Measurements from ENCODE around the gene ITGA1.

ITGA1 gene

DNA sequence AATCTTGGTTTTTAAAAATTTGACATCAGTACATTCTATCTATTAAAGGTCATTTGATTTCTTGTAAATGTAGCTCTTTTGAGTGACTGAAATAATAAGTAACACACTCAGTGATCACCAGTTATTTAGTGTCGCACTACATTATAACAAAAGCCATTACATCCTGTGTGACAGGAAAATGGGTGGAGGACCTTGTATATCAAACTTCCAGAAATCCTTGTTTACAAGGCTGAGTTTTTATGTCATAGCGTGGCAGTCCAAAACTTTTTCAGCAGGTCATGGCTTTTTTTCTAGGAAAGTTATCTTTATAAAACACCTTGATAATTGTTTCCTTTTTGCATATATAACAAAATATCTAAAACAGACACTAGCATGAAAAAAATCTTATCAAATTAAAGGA is 14.4 kb upstream of the ITGA1 start:
- no peaks in the 10 kb centered on the region for H3K36me3 ChIP-seq (replicated peaks; ENCODE audit: insufficient read depth, low read length)
- H3K79me2 ChIP-seq (ENCODE audit: low read length): no peaks in the 10 kb centered on the region
- H3K4me3 ChIP-seq (ENCODE audit: low read length): no peak overlapping the region
- no peak overlapping the region for H3K9ac ChIP-seq (ENCODE audit: low read length)
- no peak for DNase-seq
- TF ChIP-seq, protein P1, sequence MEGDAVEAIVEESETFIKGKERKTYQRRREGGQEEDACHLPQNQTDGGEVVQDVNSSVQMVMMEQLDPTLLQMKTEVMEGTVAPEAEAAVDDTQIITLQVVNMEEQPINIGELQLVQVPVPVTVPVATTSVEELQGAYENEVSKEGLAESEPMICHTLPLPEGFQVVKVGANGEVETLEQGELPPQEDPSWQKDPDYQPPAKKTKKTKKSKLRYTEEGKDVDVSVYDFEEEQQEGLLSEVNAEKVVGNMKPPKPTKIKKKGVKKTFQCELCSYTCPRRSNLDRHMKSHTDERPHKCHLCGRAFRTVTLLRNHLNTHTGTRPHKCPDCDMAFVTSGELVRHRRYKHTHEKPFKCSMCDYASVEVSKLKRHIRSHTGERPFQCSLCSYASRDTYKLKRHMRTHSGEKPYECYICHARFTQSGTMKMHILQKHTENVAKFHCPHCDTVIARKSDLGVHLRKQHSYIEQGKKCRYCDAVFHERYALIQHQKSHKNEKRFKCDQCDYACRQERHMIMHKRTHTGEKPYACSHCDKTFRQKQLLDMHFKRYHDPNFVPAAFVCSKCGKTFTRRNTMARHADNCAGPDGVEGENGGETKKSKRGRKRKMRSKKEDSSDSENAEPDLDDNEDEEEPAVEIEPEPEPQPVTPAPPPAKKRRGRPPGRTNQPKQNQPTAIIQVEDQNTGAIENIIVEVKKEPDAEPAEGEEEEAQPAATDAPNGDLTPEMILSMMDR (IDR thresholded peaks at IDR 0.05; ENCODE audit: low read length): no peak
- TF ChIP-seq EZH2phosphoT487 (IDR thresholded peaks at IDR 0.05; ENCODE audit: low read length): no peak
- TF ChIP-seq EZH2 (optimal IDR thresholded peaks at IDR 0.05; ENCODE audit: low read depth, low read length): no peak
- peaks cover 6% of the 10 kb centered on the region for H3K4me1 ChIP-seq (ENCODE audit: low read length)
- H3K27me3 ChIP-seq (replicated peaks; ENCODE audit: insufficient read depth, low read length): no peaks in the 10 kb centered on the region
- no peaks in the 10 kb centered on the region for H3K9me2 ChIP-seq (replicated peaks; ENCODE audit: insufficient read depth, low read length)
- no peak overlapping the region for H3K27ac ChIP-seq (ENCODE audit: low read length)
- H3K9me3 ChIP-seq (replicated peaks; ENCODE audit: insufficient read depth, low read length): no peaks in the 10 kb centered on the region
- peaks cover 5% of the 10 kb centered on the region; the same call in 1 of the 2 replicates for H3F3A ChIP-seq (ENCODE audit: insufficient read depth, low read length)
- H3K4me2 ChIP-seq (ENCODE audit: low read depth, low read length): no peak overlapping the region
- H4K20me1 ChIP-seq (ENCODE audit: insufficient read depth, low read length): no peaks in the 10 kb centered on the region
- H2AFZ ChIP-seq (ENCODE audit: low read length): no peak overlapping the region

DNA sequence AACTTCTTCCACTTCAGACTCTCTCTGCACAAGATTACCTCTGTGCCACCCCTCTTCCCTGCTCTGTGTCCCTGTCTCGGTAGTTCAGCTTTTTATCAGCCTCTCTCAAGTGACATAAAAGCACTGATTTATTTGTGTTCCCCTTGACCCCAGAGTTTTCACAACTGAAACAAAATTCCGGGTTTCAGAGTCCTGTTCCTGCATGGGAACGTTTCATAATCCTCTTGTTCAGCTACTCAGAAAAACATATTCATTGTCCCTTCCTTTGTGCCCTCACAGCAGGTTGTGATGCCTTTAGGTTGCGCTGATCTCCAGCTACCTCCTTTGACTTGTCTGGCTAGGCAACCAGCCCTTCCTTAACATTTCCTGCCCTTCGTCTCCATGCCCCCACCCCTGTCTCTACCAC is 13.7 kb upstream of the ITGA1 start:
- TF ChIP-seq, protein P1 (IDR thresholded peaks at IDR 0.05; ENCODE audit: low read length): no peak
- TF ChIP-seq EZH2phosphoT487 (IDR thresholded peaks at IDR 0.05; ENCODE audit: low read length): no peak
- TF ChIP-seq EZH2 (optimal IDR thresholded peaks at IDR 0.05; ENCODE audit: low read depth, low read length): no peak
- H3K4me1 ChIP-seq (ENCODE audit: low read length): peaks cover 6% of the 10 kb centered on the region
- no peaks in the 10 kb centered on the region for H3K36me3 ChIP-seq (replicated peaks; ENCODE audit: insufficient read depth, low read length)
- H3K79me2 ChIP-seq (ENCODE audit: low read length): no peaks in the 10 kb centered on the region
- H3K9me2 ChIP-seq (replicated peaks; ENCODE audit: insufficient read depth, low read length): no peaks in the 10 kb centered on the region
- no peak overlapping the region for H3K4me3 ChIP-seq (ENCODE audit: low read length)
- H3K9me3 ChIP-seq (replicated peaks; ENCODE audit: insufficient read depth, low read length): no peaks in the 10 kb centered on the region
- H3K27ac ChIP-seq (ENCODE audit: low read length): no peak overlapping the region
- H3K4me2 ChIP-seq (ENCODE audit: low read depth, low read length): no peak overlapping the region
- peaks cover 5% of the 10 kb centered on the region; the same call in 1 of the 2 replicates for H3F3A ChIP-seq (ENCODE audit: insufficient read depth, low read length)
- H4K20me1 ChIP-seq (ENCODE audit: insufficient read depth, low read length): no peaks in the 10 kb centered on the region
- H3K27me3 ChIP-seq (replicated peaks; ENCODE audit: insufficient read depth, low read length): no peaks in the 10 kb centered on the region
- no peak overlapping the region for H3K9ac ChIP-seq (ENCODE audit: low read length)
- no peak overlapping the region for H2AFZ ChIP-seq (ENCODE audit: low read length)
- no peak for DNase-seq

DNA sequence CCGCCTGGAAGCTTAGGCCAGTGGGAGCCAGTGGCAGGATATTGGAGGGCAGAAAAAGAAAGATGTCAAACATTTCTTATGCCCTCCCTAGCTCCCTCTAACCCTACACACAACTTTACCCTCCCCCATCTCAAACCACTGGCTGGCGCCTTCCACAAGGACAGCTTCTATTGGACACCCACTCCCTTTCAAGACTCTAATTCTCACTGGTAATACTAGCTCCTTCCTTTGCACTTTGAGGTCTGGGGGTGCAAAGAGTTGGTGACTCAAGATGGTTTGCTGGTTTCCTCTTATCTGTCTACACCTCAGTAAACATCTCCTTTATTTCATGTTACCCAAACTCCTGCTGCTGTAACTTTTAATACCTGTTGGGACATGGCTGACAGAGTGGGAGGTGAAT is 11.6 kb upstream of the ITGA1 start:
- Histone ChIP-seq H3K27me3 (replicated peaks; ENCODE audit: insufficient read depth, low read length) (no peaks in the 10 kb centered on the region), H3K4me1 (ENCODE audit: low read length) (peaks cover 6% of the 10 kb centered on the region), H3K36me3 (replicated peaks; ENCODE audit: insufficient read depth, low read length) (no peaks in the 10 kb centered on the region), H3K27ac (ENCODE audit: low read length) (no peak overlapping the region), H3K4me3 (ENCODE audit: low read length) (no peak overlapping the region), H4K20me1 (ENCODE audit: insufficient read depth, low read length) (no peaks in the 10 kb centered on the region), H3K9ac (ENCODE audit: low read length) (no peak overlapping the region), H3K4me2 (ENCODE audit: low read depth, low read length) (no peak overlapping the region), H3K9me2 (replicated peaks; ENCODE audit: insufficient read depth, low read length) (no peaks in the 10 kb centered on the region), H2AFZ (ENCODE audit: low read length) (no peak overlapping the region), H3K79me2 (ENCODE audit: low read length) (no peaks in the 10 kb centered on the region), H3K9me3 (replicated peaks; ENCODE audit: insufficient read depth, low read length) (no peaks in the 10 kb centered on the region), H3F3A (ENCODE audit: insufficient read depth, low read length) (peaks cover 5% of the 10 kb centered on the region; the same call in 1 of the 2 replicates)
- no peak for TF ChIP-seq EZH2 (optimal IDR thresholded peaks at IDR 0.05; ENCODE audit: low read depth, low read length)
- TF ChIP-seq EZH2phosphoT487 (IDR thresholded peaks at IDR 0.05; ENCODE audit: low read length): no peak
- TF ChIP-seq, protein P1 (IDR thresholded peaks at IDR 0.05; ENCODE audit: low read length): no peak
- DNase-seq: no peak
